Endothelial cell of umbilical vein (primary cell): ENCODE data around the gene CCDC102B.

Source experiments
- EZH2 ChIP-seq: IDR thresholded peaks from 2 replicates; pipeline ENCODE4 v1.6.1; 2012; ENCODE audit warnings: borderline replicate concordance, low read depth, mild to moderate bottlenecking, moderate library complexity, low read length, inconsistent platforms; ENCODE audit not compliant: severe bottlenecking
- JUN ChIP-seq: IDR thresholded peaks from 2 replicates; pipeline ENCODE4 v1.6.1; 2011; ENCODE audit warnings: borderline replicate concordance, low read depth; ENCODE audit not compliant: insufficient read length, insufficient read depth
- MAX ChIP-seq: IDR thresholded peaks from 2 replicates; pipeline ENCODE4 v1.6.1; 2011; ENCODE audit not compliant: insufficient read depth, insufficient read length
- MYC ChIP-seq: IDR thresholded peaks from one replicate; pipeline ENCODE4 v1.6.1; 2011; ENCODE audit warnings: mild to moderate bottlenecking, low read depth, low read length
- POLR2A ChIP-seq: IDR thresholded peaks from 2 replicates; pipeline ENCODE4 v1.6.1; 2012; ENCODE audit warnings: low read depth, mild to moderate bottlenecking, control low read depth, low read length
- TF ChIP-seq, protein P1 (sequence below), 2 donors: IDR thresholded peaks; 1 replicate in 1 of 2; 2 replicates in 1 of 2; pipeline ENCODE4 v1.5.1; 2011; ENCODE audit warnings: low read length in 2 of 2, mild to moderate bottlenecking in 2 of 2, moderate library complexity in 2 of 2, control low read depth in 1 of 2, inconsistent platforms in 1 of 2, low read depth in 1 of 2; ENCODE audit not compliant: insufficient read depth in 1 of 2; ENCODE audit errors: extremely low read depth in 1 of 2

GRCh38 chr18:68826121-68826520 is 28.2 kb downstream of the CCDC102B start:
- TF ChIP-seq JUN: no peak
- TF ChIP-seq, protein P1, sequence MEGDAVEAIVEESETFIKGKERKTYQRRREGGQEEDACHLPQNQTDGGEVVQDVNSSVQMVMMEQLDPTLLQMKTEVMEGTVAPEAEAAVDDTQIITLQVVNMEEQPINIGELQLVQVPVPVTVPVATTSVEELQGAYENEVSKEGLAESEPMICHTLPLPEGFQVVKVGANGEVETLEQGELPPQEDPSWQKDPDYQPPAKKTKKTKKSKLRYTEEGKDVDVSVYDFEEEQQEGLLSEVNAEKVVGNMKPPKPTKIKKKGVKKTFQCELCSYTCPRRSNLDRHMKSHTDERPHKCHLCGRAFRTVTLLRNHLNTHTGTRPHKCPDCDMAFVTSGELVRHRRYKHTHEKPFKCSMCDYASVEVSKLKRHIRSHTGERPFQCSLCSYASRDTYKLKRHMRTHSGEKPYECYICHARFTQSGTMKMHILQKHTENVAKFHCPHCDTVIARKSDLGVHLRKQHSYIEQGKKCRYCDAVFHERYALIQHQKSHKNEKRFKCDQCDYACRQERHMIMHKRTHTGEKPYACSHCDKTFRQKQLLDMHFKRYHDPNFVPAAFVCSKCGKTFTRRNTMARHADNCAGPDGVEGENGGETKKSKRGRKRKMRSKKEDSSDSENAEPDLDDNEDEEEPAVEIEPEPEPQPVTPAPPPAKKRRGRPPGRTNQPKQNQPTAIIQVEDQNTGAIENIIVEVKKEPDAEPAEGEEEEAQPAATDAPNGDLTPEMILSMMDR (IDR thresholded peaks at IDR 0.05; ENCODE audit: extremely low read depth in 1 of 2, insufficient read depth in 1 of 2, low read depth in 1 of 2, low read length in 2 of 2): no peak
- no peak for TF ChIP-seq POLR2A
- no peak for TF ChIP-seq EZH2
- no peak for TF ChIP-seq MAX
- TF ChIP-seq MYC: no peak
